ENCODE results near the gene ESPN.

The ESPN gene

GRCh38 chr1:6506210-6507036 is 81.8 kb downstream of the ESPN start:
- ChIA-PET CTCF (interaction anchor here (0.6 to 2.3 kb wide), 8 partner anchors 11 to 140 kb away, joined by 3 to 17 read pairs (median 3); partner anchors contain the start of genes NOL9, PLEKHG5 and TAS1R1), POLR2A (no interaction called here)
- TF ChIP-seq, protein P1, sequence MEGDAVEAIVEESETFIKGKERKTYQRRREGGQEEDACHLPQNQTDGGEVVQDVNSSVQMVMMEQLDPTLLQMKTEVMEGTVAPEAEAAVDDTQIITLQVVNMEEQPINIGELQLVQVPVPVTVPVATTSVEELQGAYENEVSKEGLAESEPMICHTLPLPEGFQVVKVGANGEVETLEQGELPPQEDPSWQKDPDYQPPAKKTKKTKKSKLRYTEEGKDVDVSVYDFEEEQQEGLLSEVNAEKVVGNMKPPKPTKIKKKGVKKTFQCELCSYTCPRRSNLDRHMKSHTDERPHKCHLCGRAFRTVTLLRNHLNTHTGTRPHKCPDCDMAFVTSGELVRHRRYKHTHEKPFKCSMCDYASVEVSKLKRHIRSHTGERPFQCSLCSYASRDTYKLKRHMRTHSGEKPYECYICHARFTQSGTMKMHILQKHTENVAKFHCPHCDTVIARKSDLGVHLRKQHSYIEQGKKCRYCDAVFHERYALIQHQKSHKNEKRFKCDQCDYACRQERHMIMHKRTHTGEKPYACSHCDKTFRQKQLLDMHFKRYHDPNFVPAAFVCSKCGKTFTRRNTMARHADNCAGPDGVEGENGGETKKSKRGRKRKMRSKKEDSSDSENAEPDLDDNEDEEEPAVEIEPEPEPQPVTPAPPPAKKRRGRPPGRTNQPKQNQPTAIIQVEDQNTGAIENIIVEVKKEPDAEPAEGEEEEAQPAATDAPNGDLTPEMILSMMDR (IDR thresholded peaks at IDR 0.05; ENCODE audit: insufficient read depth, low read length, missing control alignments), result no peak
- DNase-seq (ENCODE audit: low read depth, low spot score), result no peak
- H3K4me3 ChIP-seq (ENCODE audit: low read depth, low read length), result no peak overlapping the region

DNA sequence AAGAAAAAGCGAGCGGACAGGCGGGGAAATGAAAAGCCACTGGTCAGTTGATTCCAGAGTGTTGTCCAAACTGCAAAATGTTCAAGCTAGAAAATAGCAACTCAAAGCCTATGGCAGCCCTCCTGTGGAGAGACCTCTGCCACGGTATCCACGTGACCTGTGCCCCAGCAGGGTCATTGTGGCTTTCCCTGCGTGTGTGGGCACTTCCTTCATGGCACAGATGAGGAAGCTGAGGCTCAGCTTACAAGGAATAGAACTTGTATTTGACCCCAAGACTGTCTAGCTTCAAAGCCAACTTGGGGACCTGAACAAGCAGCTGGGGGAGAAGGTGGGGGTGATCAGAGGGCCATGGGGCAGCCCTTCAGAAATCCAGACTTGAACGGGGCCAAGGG is 82.5 kb downstream of the ESPN start:
- DNase-seq (ENCODE audit: low read depth, low spot score), result no peak
- H3K4me3 ChIP-seq (ENCODE audit: low read depth, low read length), result no peak overlapping the region
- POLR2A ChIA-PET, result no interaction called here
- CTCF ChIA-PET, result interaction anchor here (0.6 to 2.1 kb wide), 7 partner anchors 12 to 139 kb away, joined by 3 to 17 read pairs (median 3); partner anchors contain the start of genes NOL9, PLEKHG5 and TAS1R1
- TF ChIP-seq, protein P1 (IDR thresholded peaks at IDR 0.05; ENCODE audit: insufficient read depth, low read length, missing control alignments), result no peak

GRCh38 chr1:6507461-6507911 is 82.9 kb downstream of the ESPN start:
- POLR2A ChIA-PET, result no interaction called here
- TF ChIP-seq, protein P1 (IDR thresholded peaks at IDR 0.05; ENCODE audit: insufficient read depth, low read length, missing control alignments), result no peak
- H3K4me3 ChIP-seq (ENCODE audit: low read depth, low read length), result no peak overlapping the region
- DNase-seq (ENCODE audit: low read depth, low spot score), result no peak
- CTCF ChIA-PET, result interaction anchor here (0.6 to 2.1 kb wide), 6 partner anchors 16 to 139 kb away, joined by 3 to 17 read pairs (median 3); partner anchors contain the start of genes NOL9, PLEKHG5 and TAS1R1

DNA sequence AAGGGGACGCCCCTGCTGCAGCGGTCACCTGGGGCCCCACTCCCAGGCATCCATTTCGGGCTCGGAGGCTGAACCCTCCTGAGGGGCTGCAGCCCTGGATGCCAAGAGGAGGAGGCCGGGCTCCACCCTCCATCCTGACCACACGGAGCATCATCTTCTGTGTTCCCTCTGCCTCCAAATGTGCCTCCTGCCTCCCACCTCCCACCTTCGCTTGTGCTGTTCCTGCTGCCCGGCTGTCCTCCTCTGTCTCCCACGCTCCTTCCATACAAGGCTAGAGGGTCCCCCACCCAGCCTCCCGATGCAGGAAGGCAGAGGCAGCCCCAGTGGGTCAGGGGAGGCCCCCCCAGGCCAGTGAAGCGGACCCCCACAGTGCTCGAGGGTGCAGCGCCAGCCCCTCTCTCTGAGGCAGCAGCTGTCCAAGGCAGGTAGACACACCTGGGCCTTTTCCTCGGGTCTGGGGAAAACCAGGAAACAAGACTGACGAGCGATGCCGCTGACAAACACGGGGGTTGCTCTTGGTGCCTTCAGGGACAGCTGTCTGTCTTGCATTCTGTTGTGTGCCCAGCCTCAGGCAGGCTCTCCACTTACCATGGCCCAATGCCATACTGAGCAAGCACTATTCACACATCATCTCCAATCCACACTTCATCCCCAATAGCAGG is 83.7 kb downstream of the ESPN start:
- POLR2A ChIA-PET, result no interaction called here
- H3K4me3 ChIP-seq (ENCODE audit: low read depth, low read length), result no peak overlapping the region
- CTCF ChIA-PET, result interaction anchor here (0.9 to 2.1 kb wide), 3 partner anchors 15 to 24 kb away, joined by 3 to 17 read pairs (median 12); partner anchors contain the start of gene PLEKHG5
- no peak for DNase-seq (ENCODE audit: low read depth, low spot score)
- TF ChIP-seq, protein P1 (IDR thresholded peaks at IDR 0.05; ENCODE audit: insufficient read depth, low read length, missing control alignments), result no peak

- no peak overlapping the region for H3K4me3 ChIP-seq (ENCODE audit: low read depth, low read length)
- DNase-seq (ENCODE audit: low read depth, low spot score), result no peak
- ChIA-PET POLR2A (no interaction called here), CTCF (interaction anchor here (0.9 kb wide), 1 partner anchor 25 kb away, joined by 3 read pairs; no protein-coding TSS in a partner anchor)
- TF ChIP-seq, protein P1 (IDR thresholded peaks at IDR 0.05; ENCODE audit: insufficient read depth, low read length, missing control alignments), result no peak
Observed at GRCh38 chr1:6508816-6509189, 84.2 kb downstream of the ESPN start.
